A204.1 (cell line): ENCODE results near the gene SEZ6.

Source experiments
- FAIRE-seq: peaks from 2 replicates; lab custom pipeline; 2012; peaks lifted over from hg19 to GRCh38; lab: Jason Lieb, UNC

SEZ6 gene

GRCh38 chr17:29037739-29038084 is 31.9 kb upstream of the SEZ6 start:
- no peak for FAIRE-seq

- FAIRE-seq = no peak
These were observed 30.8 kb upstream of the SEZ6 start for GRCh38 chr17:29036584-29036983.

- FAIRE-seq = no peak
These were observed 28.7 kb upstream of the SEZ6 start for GRCh38 chr17:29034510-29034909.

GRCh38 chr17:29032857-29033197 is 27.0 kb upstream of the SEZ6 start:
- no peak for FAIRE-seq

GRCh38 chr17:29032013-29032856 is 26.4 kb upstream of the SEZ6 start:
- FAIRE-seq = no peak

- FAIRE-seq = no peak
These were observed 25.7 kb upstream of the SEZ6 start for GRCh38 chr17:29031488-29031887.

- FAIRE-seq = no peak
These were observed 18.6 kb upstream of the SEZ6 start for GRCh38 chr17:29024316-29024952.

- no peak for FAIRE-seq
These were observed 16.2 kb upstream of the SEZ6 start for GRCh38 chr17:29022074-29022473.

GRCh38 chr17:29021226-29021625 is 15.4 kb upstream of the SEZ6 start:
- no peak for FAIRE-seq

GRCh38 chr17:29020576-29020975 is 14.7 kb upstream of the SEZ6 start:
- FAIRE-seq = no peak

GRCh38 chr17:29019475-29020181 is 13.8 kb upstream of the SEZ6 start:
- FAIRE-seq = no peak

GRCh38 chr17:29018788-29019474 is 13.1 kb upstream of the SEZ6 start:
- FAIRE-seq = no peak

- no peak for FAIRE-seq
These were observed 10.7 kb upstream of the SEZ6 start for GRCh38 chr17:29016345-29017210.

GRCh38 chr17:29014716-29015115 is 8.9 kb upstream of the SEZ6 start:
- FAIRE-seq = no peak

- FAIRE-seq = no peak
These were observed 6.7 kb upstream of the SEZ6 start for GRCh38 chr17:29012535-29012934.

GRCh38 chr17:29010586-29010985 is 4.8 kb upstream of the SEZ6 start:
- FAIRE-seq = no peak

GRCh38 chr17:29010129-29010528 is 4.3 kb upstream of the SEZ6 start:
- no peak for FAIRE-seq

GRCh38 chr17:29008591-29008990 is 2.8 kb upstream of the SEZ6 start:
- no peak for FAIRE-seq

GRCh38 chr17:29007860-29008455 is 2.1 kb upstream of the SEZ6 start:
- FAIRE-seq = no peak

- no peak for FAIRE-seq
These were observed 1.6 kb upstream of the SEZ6 start for GRCh38 chr17:29007456-29007855.

GRCh38 chr17:29004081-29004692 is 1.6 kb downstream of the SEZ6 start:
- FAIRE-seq = no peak
